GM23338 (cell line): ENCODE measurements around the gene FN3KRP. TPM values are rescaled to one million over a fixed set of nuclear protein-coding genes. Genes with fewer than 3 reads are reported as not detected.

ENCODE experiments used
- ATAC-seq: fragments of 200-7000 bp; cut with Tn5 transposase; 3 replicates; pipeline ENCODE4 v1.9.1; 2020
- DNase-seq: peaks from one replicate; pipeline ENCODE4 v3.0.0-alpha.2; 2015; ENCODE audit warnings: low spot score
- H2AFZ ChIP-seq: fragments of 200-600 bp; sonication (generic); 2 replicates; pipeline ENCODE4 v1.8.0; 2016; ENCODE audit warnings: antibody characterized with exemption, mild to moderate bottlenecking, moderate library complexity
- H3F3A ChIP-seq: fragments of 200-600 bp; sonication (generic); replicated peaks from 2 replicates; pipeline ENCODE4 v1.8.0; 2017; ENCODE audit warnings: antibody characterized with exemption, mixed run types, low read depth
- H3K27ac ChIP-seq: fragments of 200-600 bp; sonication (generic); 2 replicates; pipeline ENCODE4 v1.6.1; 2016; ENCODE audit warnings: low read depth
- H3K27me3 ChIP-seq: fragments of 200-600 bp; sonication (generic); 2 replicates; pipeline ENCODE4 v1.8.0; 2016; ENCODE audit warnings: mild to moderate bottlenecking, mixed run types, moderate library complexity; ENCODE audit not compliant: insufficient read depth
- H3K36me3 ChIP-seq: fragments of 200-600 bp; sonication (generic); 2 replicates; pipeline ENCODE4 v1.8.0; 2016; ENCODE audit warnings: mild to moderate bottlenecking; ENCODE audit not compliant: insufficient read depth
- H3K4me1 ChIP-seq: fragments of 200-600 bp; sonication (generic); 2 replicates; pipeline ENCODE4 v1.8.0; 2016; ENCODE audit warnings: mild to moderate bottlenecking, moderate library complexity; ENCODE audit not compliant: insufficient read depth
- H3K4me2 ChIP-seq: fragments of 200-600 bp; sonication (generic); 2 replicates; pipeline ENCODE4 v1.7.1; 2017; ENCODE audit warnings: mixed run types
- H3K4me3 ChIP-seq: fragments of 200-600 bp; sonication (generic); 2 replicates; pipeline ENCODE4 v1.6.1; 2016; ENCODE audit warnings: mixed run types
- H3K79me2 ChIP-seq: fragments of 200-600 bp; sonication (generic); replicated peaks from 2 replicates; pipeline ENCODE4 v1.8.0; 2017; ENCODE audit warnings: mild to moderate bottlenecking; ENCODE audit not compliant: insufficient read depth
- H3K9me2 ChIP-seq: fragments of 200-600 bp; sonication (generic); 2 replicates; pipeline ENCODE4 v1.8.0; 2017; ENCODE audit not compliant: insufficient read depth
- H4K20me1 ChIP-seq: fragments of 200-600 bp; sonication (generic); replicated peaks from 2 replicates; pipeline ENCODE4 v1.8.0; 2017; ENCODE audit warnings: mild to moderate bottlenecking; ENCODE audit not compliant: insufficient read depth
- H3K27ac Mint-ChIP-seq: 2 replicates; pipeline ENCODE4 v1.8.0; 2020; ENCODE audit warnings: inconsistent platforms, mild to moderate bottlenecking, moderate library complexity, mixed read lengths
- H3K27me3 Mint-ChIP-seq: 3 replicates; pipeline ENCODE4 v1.8.0; 2022; ENCODE audit warnings: low read depth, mild to moderate bottlenecking, moderate library complexity, mixed read lengths, inconsistent platforms; ENCODE audit not compliant: insufficient read depth, poor library complexity
- H3K36me3 Mint-ChIP-seq: 3 replicates; pipeline ENCODE4 v1.8.0; 2021; ENCODE audit warnings: low read depth, mild to moderate bottlenecking, inconsistent platforms, moderate library complexity, mixed read lengths
- H3K4me1 Mint-ChIP-seq: 3 replicates; pipeline ENCODE4 v1.8.0; 2020; ENCODE audit warnings: mild to moderate bottlenecking, inconsistent platforms, mixed read lengths
- H3K4me3 Mint-ChIP-seq: 3 replicates; pipeline ENCODE4 v1.8.0; 2021; ENCODE audit warnings: moderate library complexity, mild to moderate bottlenecking, inconsistent platforms, mixed read lengths
- H3K9me3 Mint-ChIP-seq: 3 replicates; pipeline ENCODE4 v1.8.0; 2020; ENCODE audit warnings: moderate library complexity, mild to moderate bottlenecking, inconsistent platforms, mixed read lengths
- CREB1 ChIP-seq: fragments of 250-450 bp; sonication (Bioruptor Pico); IDR thresholded peaks from 2 replicates; pipeline ENCODE4 v1.5.0; 2020; ENCODE audit warnings: low read depth, mild to moderate bottlenecking, moderate library complexity
- EZH2 ChIP-seq: fragments of 200-600 bp; sonication (generic); IDR thresholded peaks from one replicate; pipeline ENCODE4 v1.8.0; 2017; ENCODE audit warnings: antibody characterized with exemption, mild to moderate bottlenecking, low read depth; ENCODE audit not compliant: unreplicated experiment
- EZH2phosphoT487 ChIP-seq: fragments of 200-600 bp; sonication (generic); IDR thresholded peaks from one replicate; pipeline ENCODE4 v1.8.1; 2018; ENCODE audit warnings: antibody characterized with exemption; ENCODE audit not compliant: unreplicated experiment
- JUNB ChIP-seq: IDR thresholded peaks from one replicate; pipeline ENCODE4 v1.6.1; 2016; ENCODE audit warnings: antibody characterized with exemption; ENCODE audit not compliant: unreplicated experiment
- NANOG ChIP-seq: IDR thresholded peaks from 2 replicates; pipeline ENCODE4 v1.6.1; 2016; ENCODE audit warnings: antibody characterized with exemption, borderline replicate concordance
- POLR2AphosphoS5 ChIP-seq: IDR thresholded peaks from 2 replicates; pipeline ENCODE4 v1.6.1; 2016; ENCODE audit warnings: antibody characterized with exemption, low read depth
- STAT1 ChIP-seq: IDR thresholded peaks from one replicate; pipeline ENCODE4 v1.6.1; 2016; ENCODE audit warnings: antibody characterized with exemption; ENCODE audit not compliant: unreplicated experiment
- ZNF114 ChIP-seq: fragments of 250-450 bp; sonication (Bioruptor Pico); IDR thresholded peaks from 2 replicates; pipeline ENCODE4 v1.5.0; 2020; ENCODE audit warnings: mild to moderate bottlenecking, moderate library complexity
- ZNF331 ChIP-seq: fragments of 250-450 bp; sonication (Bioruptor Pico); IDR thresholded peaks from 2 replicates; pipeline ENCODE4 v1.5.0; 2020; ENCODE audit warnings: low read depth, mild to moderate bottlenecking, moderate library complexity
- polyA plus RNA-seq: library from polyadenylated mRNA; unstranded; fragments of >200 nt; fragmentation: Nextera tagmentation; extraction: Ambion mirVana; gene quantifications from 2 replicates; pipeline ENCODE4 v1.2.1, GENCODE V29; 2016
- total RNA-seq: library from RNA; depleted of rRNA; stranded (reverse); fragments of >200 nt; shearing (Covaris generic); gene quantifications from 2 replicates; pipeline ENCODE4 v1.2.3, GENCODE V29; 2014
- TF ChIP-seq, protein P1 (sequence below): IDR thresholded peaks from one replicate; pipeline ENCODE4 v1.6.1; 2018; ENCODE audit warnings: antibody characterized with exemption; ENCODE audit not compliant: unreplicated experiment
- TF ChIP-seq, protein P2 (sequence below), 2 experiments: fragments of 200-600 bp in 1 of 2; sonication (generic) in 1 of 2; conservative IDR thresholded peaks; 2 replicates each; pipeline versions ENCODE4 v1.5.1 to v1.6.1; 2016 to 2017; ENCODE audit warnings: antibody characterized with exemption in 2 of 2, low read depth in 2 of 2, mild to moderate bottlenecking in 2 of 2, moderate library complexity in 1 of 2
- TF ChIP-seq, protein P3 (sequence below): fragments of 250-450 bp; sonication (Bioruptor Pico); IDR thresholded peaks from 2 replicates; pipeline ENCODE4 v1.5.0; 2020; ENCODE audit warnings: mild to moderate bottlenecking, moderate library complexity
- TF ChIP-seq, protein P4 (sequence below): IDR thresholded peaks from 2 replicates; pipeline ENCODE4 v1.6.1; 2016; ENCODE audit warnings: antibody characterized with exemption

Gene FN3KRP
- total and polyA plus RNA-seq, 2 experiments from 2014 or later, result 15.9 to 16.7 TPM

DNA sequence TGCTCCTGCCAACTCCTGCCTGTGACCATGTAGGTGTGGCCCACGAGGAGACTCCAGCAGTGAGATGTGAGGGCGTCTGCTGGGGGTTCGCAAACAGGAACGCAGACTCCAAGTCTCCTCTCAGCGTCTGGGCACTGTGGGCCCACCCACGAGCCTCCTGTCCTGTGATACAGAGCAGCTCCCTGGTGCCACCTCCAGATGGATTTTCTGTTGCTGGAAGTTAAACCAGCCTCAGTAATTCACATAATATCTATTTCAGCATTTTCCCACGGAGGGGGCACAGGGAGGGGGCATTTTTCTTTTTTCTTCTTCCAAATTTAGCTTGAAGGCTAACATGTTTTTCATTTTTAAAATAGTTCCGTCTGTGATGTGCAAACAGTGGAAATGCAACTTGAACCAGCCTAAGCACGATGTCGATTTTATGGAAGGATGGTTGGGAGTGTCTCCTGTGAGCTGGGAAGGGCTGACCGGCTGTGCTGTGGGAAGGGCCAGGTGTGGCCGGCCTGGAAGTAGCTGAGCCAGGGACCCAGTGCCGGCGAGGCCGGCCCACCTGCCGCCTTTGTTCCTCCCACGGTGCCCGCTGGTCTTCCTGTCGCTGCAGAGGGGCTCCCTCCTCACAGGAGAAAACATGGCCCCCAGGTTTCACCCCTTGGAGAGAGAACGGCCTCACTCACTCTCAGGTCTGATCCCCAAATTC is 14.1 kb upstream of the FN3KRP start:
- Mint-ChIP-seq H3K4me3 (no peak overlapping the region; the same call in 2 of the 3 replicates), H3K9me3 (no peaks in the 10 kb centered on the region), H3K36me3 (no peaks in the 10 kb centered on the region; the same call in 2 of the 3 replicates), H3K4me1 (no peaks in the 10 kb centered on the region), H3K27ac (no peak overlapping the region), H3K27me3 (peaks cover 13% of the 10 kb centered on the region)
- peaks cover 15% of the 10 kb centered on the region for H3K27me3 ChIP-seq
- no peak for DNase-seq
- H3K4me2 ChIP-seq, result no peak overlapping the region
- no peaks in the 10 kb centered on the region for H3K36me3 ChIP-seq
- no peak for ATAC-seq
- no peaks in the 10 kb centered on the region for H4K20me1 ChIP-seq
- TF ChIP-seq EZH2phosphoT487, result no peak
- TF ChIP-seq EZH2, result no peak
- TF ChIP-seq ZNF331 (CRISPR knock-in tag), result no peak
- TF ChIP-seq CREB1 (CRISPR knock-in tag), result no peak
- TF ChIP-seq, protein P1, sequence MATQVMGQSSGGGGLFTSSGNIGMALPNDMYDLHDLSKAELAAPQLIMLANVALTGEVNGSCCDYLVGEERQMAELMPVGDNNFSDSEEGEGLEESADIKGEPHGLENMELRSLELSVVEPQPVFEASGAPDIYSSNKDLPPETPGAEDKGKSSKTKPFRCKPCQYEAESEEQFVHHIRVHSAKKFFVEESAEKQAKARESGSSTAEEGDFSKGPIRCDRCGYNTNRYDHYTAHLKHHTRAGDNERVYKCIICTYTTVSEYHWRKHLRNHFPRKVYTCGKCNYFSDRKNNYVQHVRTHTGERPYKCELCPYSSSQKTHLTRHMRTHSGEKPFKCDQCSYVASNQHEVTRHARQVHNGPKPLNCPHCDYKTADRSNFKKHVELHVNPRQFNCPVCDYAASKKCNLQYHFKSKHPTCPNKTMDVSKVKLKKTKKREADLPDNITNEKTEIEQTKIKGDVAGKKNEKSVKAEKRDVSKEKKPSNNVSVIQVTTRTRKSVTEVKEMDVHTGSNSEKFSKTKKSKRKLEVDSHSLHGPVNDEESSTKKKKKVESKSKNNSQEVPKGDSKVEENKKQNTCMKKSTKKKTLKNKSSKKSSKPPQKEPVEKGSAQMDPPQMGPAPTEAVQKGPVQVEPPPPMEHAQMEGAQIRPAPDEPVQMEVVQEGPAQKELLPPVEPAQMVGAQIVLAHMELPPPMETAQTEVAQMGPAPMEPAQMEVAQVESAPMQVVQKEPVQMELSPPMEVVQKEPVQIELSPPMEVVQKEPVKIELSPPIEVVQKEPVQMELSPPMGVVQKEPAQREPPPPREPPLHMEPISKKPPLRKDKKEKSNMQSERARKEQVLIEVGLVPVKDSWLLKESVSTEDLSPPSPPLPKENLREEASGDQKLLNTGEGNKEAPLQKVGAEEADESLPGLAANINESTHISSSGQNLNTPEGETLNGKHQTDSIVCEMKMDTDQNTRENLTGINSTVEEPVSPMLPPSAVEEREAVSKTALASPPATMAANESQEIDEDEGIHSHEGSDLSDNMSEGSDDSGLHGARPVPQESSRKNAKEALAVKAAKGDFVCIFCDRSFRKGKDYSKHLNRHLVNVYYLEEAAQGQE, result no peak
- TF ChIP-seq, protein P2, sequence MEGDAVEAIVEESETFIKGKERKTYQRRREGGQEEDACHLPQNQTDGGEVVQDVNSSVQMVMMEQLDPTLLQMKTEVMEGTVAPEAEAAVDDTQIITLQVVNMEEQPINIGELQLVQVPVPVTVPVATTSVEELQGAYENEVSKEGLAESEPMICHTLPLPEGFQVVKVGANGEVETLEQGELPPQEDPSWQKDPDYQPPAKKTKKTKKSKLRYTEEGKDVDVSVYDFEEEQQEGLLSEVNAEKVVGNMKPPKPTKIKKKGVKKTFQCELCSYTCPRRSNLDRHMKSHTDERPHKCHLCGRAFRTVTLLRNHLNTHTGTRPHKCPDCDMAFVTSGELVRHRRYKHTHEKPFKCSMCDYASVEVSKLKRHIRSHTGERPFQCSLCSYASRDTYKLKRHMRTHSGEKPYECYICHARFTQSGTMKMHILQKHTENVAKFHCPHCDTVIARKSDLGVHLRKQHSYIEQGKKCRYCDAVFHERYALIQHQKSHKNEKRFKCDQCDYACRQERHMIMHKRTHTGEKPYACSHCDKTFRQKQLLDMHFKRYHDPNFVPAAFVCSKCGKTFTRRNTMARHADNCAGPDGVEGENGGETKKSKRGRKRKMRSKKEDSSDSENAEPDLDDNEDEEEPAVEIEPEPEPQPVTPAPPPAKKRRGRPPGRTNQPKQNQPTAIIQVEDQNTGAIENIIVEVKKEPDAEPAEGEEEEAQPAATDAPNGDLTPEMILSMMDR (conservative IDR thresholded peaks at IDR 0.05; ENCODE audit: low read depth in 2 of 2), result no peak
- TF ChIP-seq, protein P3, sequence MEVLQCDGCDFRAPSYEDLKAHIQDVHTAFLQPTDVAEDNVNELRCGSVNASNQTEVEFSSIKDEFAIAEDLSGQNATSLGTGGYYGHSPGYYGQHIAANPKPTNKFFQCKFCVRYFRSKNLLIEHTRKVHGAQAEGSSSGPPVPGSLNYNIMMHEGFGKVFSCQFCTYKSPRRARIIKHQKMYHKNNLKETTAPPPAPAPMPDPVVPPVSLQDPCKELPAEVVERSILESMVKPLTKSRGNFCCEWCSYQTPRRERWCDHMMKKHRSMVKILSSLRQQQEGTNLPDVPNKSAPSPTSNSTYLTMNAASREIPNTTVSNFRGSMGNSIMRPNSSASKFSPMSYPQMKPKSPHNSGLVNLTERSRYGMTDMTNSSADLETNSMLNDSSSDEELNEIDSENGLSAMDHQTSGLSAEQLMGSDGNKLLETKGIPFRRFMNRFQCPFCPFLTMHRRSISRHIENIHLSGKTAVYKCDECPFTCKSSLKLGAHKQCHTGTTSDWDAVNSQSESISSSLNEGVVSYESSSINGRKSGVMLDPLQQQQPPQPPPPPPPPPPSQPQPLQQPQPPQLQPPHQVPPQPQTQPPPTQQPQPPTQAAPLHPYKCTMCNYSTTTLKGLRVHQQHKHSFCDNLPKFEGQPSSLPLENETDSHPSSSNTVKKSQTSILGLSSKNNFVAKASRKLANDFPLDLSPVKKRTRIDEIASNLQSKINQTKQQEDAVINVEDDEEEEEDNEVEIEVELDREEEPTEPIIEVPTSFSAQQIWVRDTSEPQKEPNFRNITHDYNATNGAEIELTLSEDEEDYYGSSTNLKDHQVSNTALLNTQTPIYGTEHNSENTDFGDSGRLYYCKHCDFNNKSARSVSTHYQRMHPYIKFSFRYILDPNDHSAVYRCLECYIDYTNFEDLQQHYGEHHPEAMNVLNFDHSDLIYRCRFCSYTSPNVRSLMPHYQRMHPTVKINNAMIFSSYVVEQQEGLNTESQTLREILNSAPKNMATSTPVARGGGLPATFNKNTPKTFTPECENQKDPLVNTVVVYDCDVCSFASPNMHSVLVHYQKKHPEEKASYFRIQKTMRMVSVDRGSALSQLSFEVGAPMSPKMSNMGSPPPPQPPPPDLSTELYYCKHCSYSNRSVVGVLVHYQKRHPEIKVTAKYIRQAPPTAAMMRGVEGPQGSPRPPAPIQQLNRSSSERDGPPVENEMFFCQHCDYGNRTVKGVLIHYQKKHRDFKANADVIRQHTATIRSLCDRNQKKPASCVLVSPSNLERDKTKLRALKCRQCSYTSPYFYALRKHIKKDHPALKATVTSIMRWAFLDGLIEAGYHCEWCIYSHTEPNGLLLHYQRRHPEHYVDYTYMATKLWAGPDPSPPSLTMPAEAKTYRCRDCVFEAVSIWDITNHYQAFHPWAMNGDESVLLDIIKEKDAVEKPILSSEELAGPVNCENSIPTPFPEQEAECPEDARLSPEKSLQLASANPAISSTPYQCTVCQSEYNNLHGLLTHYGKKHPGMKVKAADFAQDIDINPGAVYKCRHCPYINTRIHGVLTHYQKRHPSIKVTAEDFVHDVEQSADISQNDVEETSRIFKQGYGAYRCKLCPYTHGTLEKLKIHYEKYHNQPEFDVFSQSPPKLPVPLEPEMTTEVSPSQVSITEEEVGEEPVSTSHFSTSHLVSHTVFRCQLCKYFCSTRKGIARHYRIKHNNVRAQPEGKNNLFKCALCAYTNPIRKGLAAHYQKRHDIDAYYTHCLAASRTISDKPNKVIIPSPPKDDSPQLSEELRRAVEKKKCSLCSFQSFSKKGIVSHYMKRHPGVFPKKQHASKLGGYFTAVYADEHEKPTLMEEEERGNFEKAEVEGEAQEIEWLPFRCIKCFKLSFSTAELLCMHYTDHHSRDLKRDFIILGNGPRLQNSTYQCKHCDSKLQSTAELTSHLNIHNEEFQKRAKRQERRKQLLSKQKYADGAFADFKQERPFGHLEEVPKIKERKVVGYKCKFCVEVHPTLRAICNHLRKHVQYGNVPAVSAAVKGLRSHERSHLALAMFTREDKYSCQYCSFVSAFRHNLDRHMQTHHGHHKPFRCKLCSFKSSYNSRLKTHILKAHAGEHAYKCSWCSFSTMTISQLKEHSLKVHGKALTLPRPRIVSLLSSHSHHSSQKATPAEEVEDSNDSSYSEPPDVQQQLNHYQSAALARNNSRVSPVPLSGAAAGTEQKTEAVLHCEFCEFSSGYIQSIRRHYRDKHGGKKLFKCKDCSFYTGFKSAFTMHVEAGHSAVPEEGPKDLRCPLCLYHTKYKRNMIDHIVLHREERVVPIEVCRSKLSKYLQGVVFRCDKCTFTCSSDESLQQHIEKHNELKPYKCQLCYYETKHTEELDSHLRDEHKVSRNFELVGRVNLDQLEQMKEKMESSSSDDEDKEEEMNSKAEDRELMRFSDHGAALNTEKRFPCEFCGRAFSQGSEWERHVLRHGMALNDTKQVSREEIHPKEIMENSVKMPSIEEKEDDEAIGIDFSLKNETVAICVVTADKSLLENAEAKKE (CRISPR knock-in tag), result no peak
- TF ChIP-seq ZNF114 (CRISPR knock-in tag), result no peak
- no peak for TF ChIP-seq POLR2AphosphoS5
- no peak for TF ChIP-seq STAT1
- TF ChIP-seq, protein P4, sequence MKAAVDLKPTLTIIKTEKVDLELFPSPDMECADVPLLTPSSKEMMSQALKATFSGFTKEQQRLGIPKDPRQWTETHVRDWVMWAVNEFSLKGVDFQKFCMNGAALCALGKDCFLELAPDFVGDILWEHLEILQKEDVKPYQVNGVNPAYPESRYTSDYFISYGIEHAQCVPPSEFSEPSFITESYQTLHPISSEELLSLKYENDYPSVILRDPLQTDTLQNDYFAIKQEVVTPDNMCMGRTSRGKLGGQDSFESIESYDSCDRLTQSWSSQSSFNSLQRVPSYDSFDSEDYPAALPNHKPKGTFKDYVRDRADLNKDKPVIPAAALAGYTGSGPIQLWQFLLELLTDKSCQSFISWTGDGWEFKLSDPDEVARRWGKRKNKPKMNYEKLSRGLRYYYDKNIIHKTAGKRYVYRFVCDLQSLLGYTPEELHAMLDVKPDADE, result no peak
- no peak for TF ChIP-seq NANOG
- no peak for TF ChIP-seq JUNB
- H3K9me2 ChIP-seq, result no peaks in the 10 kb centered on the region
- H3F3A ChIP-seq, result 0 out of 2 replicates have a peak, but pooled peaks cover 6% of the 10 kb centered on the region
- H3K4me1 ChIP-seq, result no peaks in the 10 kb centered on the region
- no peak overlapping the region for H2AFZ ChIP-seq
- H3K27ac ChIP-seq, result no peak overlapping the region
- no peak overlapping the region for H3K4me3 ChIP-seq
- no peaks in the 10 kb centered on the region for H3K79me2 ChIP-seq
